OCI-LY3 (cell line): ENCODE data around the gene CHTF18.

Experiments
- EZH2phosphoT487 ChIP-seq: fragments of 200-600 bp; shearing (Covaris generic); IDR thresholded peaks from 2 replicates; pipeline ENCODE4 v1.6.1; 2018; ENCODE audit warnings: antibody characterized with exemption, mixed run types, low read depth
- TF ChIP-seq, protein P1 (sequence below): fragments of 200-600, 300-600 bp; sonication (generic); IDR thresholded peaks from 2 replicates; pipeline ENCODE4 v1.5.1; 2014; ENCODE audit warnings: antibody characterized with exemption, low read length, low read depth

GRCh38 chr16:797686-798085 is 9.3 kb downstream of the CHTF18 start:
- TF ChIP-seq, protein P1, sequence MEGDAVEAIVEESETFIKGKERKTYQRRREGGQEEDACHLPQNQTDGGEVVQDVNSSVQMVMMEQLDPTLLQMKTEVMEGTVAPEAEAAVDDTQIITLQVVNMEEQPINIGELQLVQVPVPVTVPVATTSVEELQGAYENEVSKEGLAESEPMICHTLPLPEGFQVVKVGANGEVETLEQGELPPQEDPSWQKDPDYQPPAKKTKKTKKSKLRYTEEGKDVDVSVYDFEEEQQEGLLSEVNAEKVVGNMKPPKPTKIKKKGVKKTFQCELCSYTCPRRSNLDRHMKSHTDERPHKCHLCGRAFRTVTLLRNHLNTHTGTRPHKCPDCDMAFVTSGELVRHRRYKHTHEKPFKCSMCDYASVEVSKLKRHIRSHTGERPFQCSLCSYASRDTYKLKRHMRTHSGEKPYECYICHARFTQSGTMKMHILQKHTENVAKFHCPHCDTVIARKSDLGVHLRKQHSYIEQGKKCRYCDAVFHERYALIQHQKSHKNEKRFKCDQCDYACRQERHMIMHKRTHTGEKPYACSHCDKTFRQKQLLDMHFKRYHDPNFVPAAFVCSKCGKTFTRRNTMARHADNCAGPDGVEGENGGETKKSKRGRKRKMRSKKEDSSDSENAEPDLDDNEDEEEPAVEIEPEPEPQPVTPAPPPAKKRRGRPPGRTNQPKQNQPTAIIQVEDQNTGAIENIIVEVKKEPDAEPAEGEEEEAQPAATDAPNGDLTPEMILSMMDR, result no peak
- no peak for TF ChIP-seq EZH2phosphoT487
